GM19397 (cell line): ENCODE results near the gene POLR1C.

Experiments used
- ATAC-seq: cut with Tn5 transposase; IDR thresholded peaks from one replicate; pipeline ENCODE4 v1.9.1; 2021; ENCODE audit warnings: mild to moderate bottlenecking, moderate library complexity; ENCODE audit not compliant: unreplicated experiment

Gene POLR1C

GRCh38 chr6:43559328-43559727 is 42.4 kb downstream of the POLR1C start:
- no peak for ATAC-seq

GRCh38 chr6:43570876-43571441 is 54.1 kb downstream of the POLR1C start:
- no peak for ATAC-seq
